ENCODE data around the gene KIRREL3. TPM values are rescaled to one million over a fixed set of nuclear protein-coding genes. Genes with fewer than 3 reads are reported as not detected.
A peak's percentile ranks its signal among the peaks of the same experiment; 100 is the strongest.

KIRREL3 gene
- total and polyA plus RNA-seq, 2 experiments from 2014 or later = 16.1 to 35.6 TPM

DNA sequence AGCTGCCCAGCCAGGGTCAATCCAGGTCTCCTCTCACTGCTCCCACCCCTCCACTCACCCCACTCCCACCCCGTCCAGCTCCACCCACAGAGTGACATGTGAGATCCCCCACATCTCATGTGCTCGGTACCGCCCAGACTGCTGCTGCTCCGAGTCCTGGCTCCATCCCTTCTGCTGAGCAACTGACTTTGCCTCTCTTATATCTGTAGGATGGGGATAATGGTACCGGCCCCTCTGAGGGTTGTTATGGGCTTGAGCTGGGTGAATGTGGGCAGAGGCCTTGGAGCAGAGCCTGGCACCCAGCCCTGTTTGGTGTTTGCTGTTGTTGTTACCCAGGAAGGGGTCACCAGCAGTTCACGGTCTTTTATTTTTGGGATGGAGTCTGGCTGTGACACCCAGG, 568.0 kb downstream of the KIRREL3 start:
- no peaks in the 10 kb centered on the region for H3K9me3 ChIP-seq (ENCODE audit: low read depth)
- H3K4me2 ChIP-seq (ENCODE audit: unreplicated experiment) = no peak overlapping the region
- H3K27me3 ChIP-seq (replicated peaks; ENCODE audit: insufficient read depth) = no peaks in the 10 kb centered on the region
- no peaks in the 10 kb centered on the region for H4K20me1 ChIP-seq (ENCODE audit: insufficient read depth)
- H3K36me3 ChIP-seq (ENCODE audit: low read depth) = no peaks in the 10 kb centered on the region
- H3K9me2 ChIP-seq (ENCODE audit: insufficient read depth) = no peaks in the 10 kb centered on the region
- 0 out of 2 replicates have a peak, but pooled peaks cover 12% of the 10 kb centered on the region for H3F3A ChIP-seq (ENCODE audit: insufficient read depth)
- in situ Hi-C loops (cut with MboI) = loop anchor here (25.0 kb wide), 1 partner anchor 905 kb away; no protein-coding TSS in a partner anchor
- H3K9ac ChIP-seq = 0 out of 2 replicates have a peak overlapping the region, but pooled peaks have one; percentile 67
- no peak overlapping the region for H3K4me3 ChIP-seq
- WGBS, 2 experiments (ENCODE audit: low coverage in 1 of 2, low lambda C conversion rate in 2 of 2, missing lambda C conversion rate in 2 of 2) = 65 to 66% methylated on average over 6 of the region's 6 CpGs
- peak overlapping the region; percentile 81 for H2AFZ ChIP-seq
- TF ChIP-seq EZH2 (IDR thresholded peaks at IDR 0.05; ENCODE audit: insufficient read depth, poor library complexity, severe bottlenecking) = no peak
- no peak for TF ChIP-seq EZH2phosphoT487 (IDR thresholded peaks at IDR 0.05; ENCODE audit: insufficient read depth, low read depth)
- peak overlapping the region; percentile 77 for H3K27ac ChIP-seq
- DNase-seq = no peak
- peaks cover 22% of the 10 kb centered on the region for H3K4me1 ChIP-seq (ENCODE audit: insufficient read depth)
- H3K79me2 ChIP-seq (ENCODE audit: insufficient read depth) = no peaks in the 10 kb centered on the region

DNA sequence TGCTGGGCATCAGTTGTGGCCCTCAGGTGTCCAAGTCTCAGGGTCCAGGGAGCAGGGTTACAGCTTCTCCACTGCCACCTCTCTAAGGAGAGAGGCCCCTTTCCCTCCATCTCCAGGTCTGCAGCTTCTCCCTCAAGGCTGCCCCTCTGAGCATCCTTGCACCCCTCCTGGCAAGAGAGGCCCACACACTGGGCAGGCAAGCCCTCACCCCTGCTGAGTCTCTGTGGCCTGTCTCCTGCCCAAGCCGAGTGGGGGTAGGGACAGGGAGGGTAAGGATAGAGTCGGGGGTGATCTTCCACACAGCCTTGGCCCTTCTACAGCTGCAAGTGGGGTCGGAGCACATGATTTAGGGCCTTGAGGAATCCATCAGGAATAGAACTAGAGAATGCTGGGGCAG, 568.5 kb downstream of the KIRREL3 start:
- H3K9ac ChIP-seq = peak overlapping the region; percentile 67
- H3K9me3 ChIP-seq (ENCODE audit: low read depth) = no peaks in the 10 kb centered on the region
- H3K27ac ChIP-seq = peak overlapping the region; percentile 77
- in situ Hi-C loops (cut with MboI) = loop anchor here (25.0 kb wide), 1 partner anchor 905 kb away; no protein-coding TSS in a partner anchor
- no peaks in the 10 kb centered on the region for H4K20me1 ChIP-seq (ENCODE audit: insufficient read depth)
- peak overlapping the region; percentile 30 for H3K4me3 ChIP-seq
- no peaks in the 10 kb centered on the region for H3K79me2 ChIP-seq (ENCODE audit: insufficient read depth)
- peak; percentile 26 for DNase-seq
- 0 out of 2 replicates have a peak, but pooled peaks cover 8% of the 10 kb centered on the region for H3F3A ChIP-seq (ENCODE audit: insufficient read depth)
- TF ChIP-seq EZH2 (IDR thresholded peaks at IDR 0.05; ENCODE audit: insufficient read depth, poor library complexity, severe bottlenecking) (no peak), EZH2phosphoT487 (IDR thresholded peaks at IDR 0.05; ENCODE audit: insufficient read depth, low read depth) (no peak)
- H3K9me2 ChIP-seq (ENCODE audit: insufficient read depth) = no peaks in the 10 kb centered on the region
- peaks cover 22% of the 10 kb centered on the region for H3K4me1 ChIP-seq (ENCODE audit: insufficient read depth)
- WGBS, 2 experiments (ENCODE audit: low coverage in 1 of 2, low lambda C conversion rate in 2 of 2, missing lambda C conversion rate in 2 of 2) = 8 to 12% methylated on average over 3 of the region's 3 CpGs
- H2AFZ ChIP-seq = peak overlapping the region; percentile 81
- peak overlapping the region; percentile 55 for H3K4me2 ChIP-seq (ENCODE audit: unreplicated experiment)
- H3K27me3 ChIP-seq (replicated peaks; ENCODE audit: insufficient read depth) = no peaks in the 10 kb centered on the region
- H3K36me3 ChIP-seq (ENCODE audit: low read depth) = no peaks in the 10 kb centered on the region

DNA sequence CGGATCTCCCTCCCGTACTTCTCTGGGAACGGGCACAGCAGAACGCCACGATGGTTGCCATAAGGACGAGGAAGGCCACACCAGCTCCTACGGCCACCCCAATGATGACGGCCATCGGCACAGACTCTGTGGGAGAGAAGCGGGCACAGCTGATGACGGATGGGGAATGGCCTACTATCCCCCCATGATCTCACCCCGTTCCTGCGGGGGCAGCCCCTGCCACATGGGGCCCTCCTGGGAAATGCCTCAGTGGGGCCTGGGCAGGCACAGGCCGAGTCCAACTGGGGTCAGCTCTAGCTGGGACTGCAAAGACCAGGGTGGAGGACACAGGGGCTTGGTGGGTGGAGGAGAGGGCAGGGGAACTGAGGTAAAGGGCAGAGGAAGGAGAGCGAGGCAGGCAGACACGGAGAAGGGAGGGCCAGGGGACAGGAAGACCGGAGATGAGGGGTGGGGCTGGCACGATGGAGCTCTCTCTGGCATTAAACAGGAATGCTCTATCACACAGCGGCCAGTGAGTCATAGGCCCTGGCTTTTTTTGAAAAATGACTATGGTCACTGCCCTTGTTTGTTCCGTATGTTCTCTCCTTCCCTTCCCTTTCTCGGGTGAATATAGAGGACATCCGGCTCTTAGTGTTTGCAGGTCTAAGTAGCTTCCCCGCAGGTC, 569.0 kb downstream of the KIRREL3 start:
- Histone ChIP-seq H3K9me2 (ENCODE audit: insufficient read depth) (no peaks in the 10 kb centered on the region), H3K27me3 (replicated peaks; ENCODE audit: insufficient read depth) (no peaks in the 10 kb centered on the region), H3K4me1 (ENCODE audit: insufficient read depth) (peaks cover 22% of the 10 kb centered on the region), H2AFZ (peak overlapping the region; percentile 81), H3K79me2 (ENCODE audit: insufficient read depth) (no peaks in the 10 kb centered on the region), H3K4me2 (ENCODE audit: unreplicated experiment) (peak overlapping the region; percentile 55), H3K36me3 (ENCODE audit: low read depth) (no peaks in the 10 kb centered on the region), H3K27ac (peak overlapping the region; percentile 77), H3K9ac (peak overlapping the region; percentile 67), H3F3A (ENCODE audit: insufficient read depth) (0 out of 2 replicates have a peak, but pooled peaks cover 7% of the 10 kb centered on the region), H3K4me3 (peak overlapping the region; percentile 30), H3K9me3 (ENCODE audit: low read depth) (no peaks in the 10 kb centered on the region), H4K20me1 (ENCODE audit: insufficient read depth) (no peaks in the 10 kb centered on the region)
- in situ Hi-C loops (cut with MboI) = loop anchor here (25.0 kb wide), 1 partner anchor 906 kb away; no protein-coding TSS in a partner anchor
- WGBS, 2 experiments (ENCODE audit: low coverage in 1 of 2, low lambda C conversion rate in 2 of 2, missing lambda C conversion rate in 2 of 2) = 46 to 55% methylated on average over 20 to 23 of the region's 23 CpGs
- peak; percentile 93 for DNase-seq
- TF ChIP-seq EZH2 (IDR thresholded peaks at IDR 0.05; ENCODE audit: insufficient read depth, poor library complexity, severe bottlenecking) (no peak), EZH2phosphoT487 (IDR thresholded peaks at IDR 0.05; ENCODE audit: insufficient read depth, low read depth) (no peak)

DNA sequence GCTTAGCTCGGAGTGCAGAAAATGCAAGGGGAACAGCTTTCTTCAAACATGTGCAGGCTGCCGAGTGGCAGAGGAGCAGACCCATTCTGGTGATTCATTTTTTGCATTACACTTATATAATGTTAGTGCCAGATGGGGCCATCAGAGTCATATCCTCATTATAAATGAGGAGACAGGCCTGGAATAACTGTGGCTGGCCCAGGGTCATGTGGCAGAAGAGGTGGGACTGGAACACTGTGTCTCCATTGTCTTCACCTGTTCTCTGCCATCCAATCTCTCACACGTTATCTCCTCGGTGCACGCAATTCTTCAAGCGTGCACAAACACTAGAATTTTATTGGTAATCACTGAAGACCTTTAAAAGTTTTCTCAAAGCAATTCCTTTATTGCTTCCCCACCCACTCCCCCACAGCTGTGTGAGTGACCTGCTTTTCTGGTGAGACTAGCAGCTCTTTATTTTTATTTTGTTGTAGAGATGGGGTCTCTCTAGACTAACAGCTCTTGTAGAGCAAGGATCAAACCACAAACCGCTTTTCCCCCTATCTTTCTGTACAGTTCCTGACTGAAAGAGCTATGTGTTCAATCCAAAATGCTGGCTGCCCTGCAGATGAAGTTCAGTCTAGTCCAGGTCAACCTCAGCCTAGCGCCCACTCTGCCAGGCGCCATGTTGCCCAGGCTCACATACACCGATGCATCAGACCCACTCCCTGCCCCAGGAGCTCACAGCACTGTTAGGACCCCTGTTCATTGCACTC, 569.8 kb downstream of the KIRREL3 start:
- WGBS, 2 experiments (ENCODE audit: low coverage in 1 of 2, low lambda C conversion rate in 2 of 2, missing lambda C conversion rate in 2 of 2) = 61 to 63% methylated on average over 10 of the region's 10 CpGs
- H4K20me1 ChIP-seq (ENCODE audit: insufficient read depth) = no peaks in the 10 kb centered on the region
- peak overlapping the region; percentile 55 for H3K4me2 ChIP-seq (ENCODE audit: unreplicated experiment)
- peaks cover 22% of the 10 kb centered on the region for H3K4me1 ChIP-seq (ENCODE audit: insufficient read depth)
- in situ Hi-C loops (cut with MboI) = loop anchor here (25.0 kb wide), 1 partner anchor 907 kb away; no protein-coding TSS in a partner anchor
- H3K27me3 ChIP-seq (replicated peaks; ENCODE audit: insufficient read depth) = no peaks in the 10 kb centered on the region
- H3K27ac ChIP-seq = no peak overlapping the region
- H3F3A ChIP-seq (ENCODE audit: insufficient read depth) = 0 out of 2 replicates have a peak, but pooled peaks cover 7% of the 10 kb centered on the region
- no peaks in the 10 kb centered on the region for H3K79me2 ChIP-seq (ENCODE audit: insufficient read depth)
- peak overlapping the region; percentile 81; the same call in 1 of the 2 replicates for H2AFZ ChIP-seq
- no peaks in the 10 kb centered on the region for H3K9me3 ChIP-seq (ENCODE audit: low read depth)
- H3K9me2 ChIP-seq (ENCODE audit: insufficient read depth) = no peaks in the 10 kb centered on the region
- no peaks in the 10 kb centered on the region for H3K36me3 ChIP-seq (ENCODE audit: low read depth)
- peak; percentile 51 for DNase-seq
- H3K4me3 ChIP-seq = no peak overlapping the region
- H3K9ac ChIP-seq = no peak overlapping the region
- TF ChIP-seq EZH2phosphoT487 (IDR thresholded peaks at IDR 0.05; ENCODE audit: insufficient read depth, low read depth) (no peak), EZH2 (IDR thresholded peaks at IDR 0.05; ENCODE audit: insufficient read depth, poor library complexity, severe bottlenecking) (no peak)
